Umbilical cord (tissue), 2 donors: ENCODE measurements around the gene ACTL8. TPM values are rescaled to one million over a fixed set of nuclear protein-coding genes. Genes with fewer than 3 reads are reported as not detected.
A peak's percentile ranks its signal among the peaks of the same experiment; 100 is the strongest.

ENCODE experiments used
- DNase-seq: peaks from one replicate; pipeline ENCODE4 v3.0.0-alpha.2; 2015; ENCODE audit warnings: low spot score
- total RNA-seq: library from RNA; depleted of rRNA; stranded (reverse); fragments of >200 nt; gene quantifications from one replicate; pipeline ENCODE4 v1.2.3, GENCODE V29; 2014; ENCODE audit warnings: low replicate concordance; ENCODE audit not compliant: insufficient read depth

Gene ACTL8, protein sequence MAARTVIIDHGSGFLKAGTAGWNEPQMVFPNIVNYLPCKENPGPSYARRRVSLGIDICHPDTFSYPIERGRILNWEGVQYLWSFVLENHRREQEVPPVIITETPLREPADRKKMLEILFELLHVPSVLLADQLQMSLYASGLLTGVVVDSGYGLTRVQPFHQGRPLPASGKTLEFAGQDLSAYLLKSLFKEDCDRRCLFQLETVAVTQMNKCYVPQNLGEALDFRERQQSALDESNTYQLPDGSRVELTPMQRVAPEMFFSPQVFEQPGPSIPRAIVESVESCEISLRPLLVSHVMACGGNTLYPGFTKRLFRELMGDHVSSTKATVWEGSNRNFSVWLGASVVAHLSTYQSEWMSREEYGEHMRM
- total RNA-seq: 1.2 TPM

DNA sequence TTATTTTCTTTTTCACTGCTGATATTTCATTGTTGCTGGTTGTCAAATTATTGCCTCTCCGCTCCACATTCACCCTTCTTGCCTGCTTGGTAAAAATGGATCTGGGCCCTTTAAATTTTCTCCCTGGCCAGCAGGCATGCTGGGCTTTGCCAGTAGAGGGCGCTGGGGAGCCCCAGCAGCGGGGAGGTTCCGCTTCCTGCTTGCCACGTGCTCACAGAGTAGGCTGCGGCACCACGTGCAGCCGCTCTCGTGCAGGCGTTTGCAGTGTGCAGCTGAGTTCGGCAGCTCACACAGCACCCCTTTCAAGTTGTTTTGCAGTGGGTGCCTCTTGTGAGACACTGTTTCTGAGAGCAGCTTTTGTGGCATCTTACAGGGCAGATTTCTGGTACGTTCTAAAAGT is at the start of gene ACTL8:
TSS of gene ACTL8 (plus strand) at position 214 of the 400 bp plus-strand sequence. CDS start 67,676 bp downstream, outside the sequence.
- no peak for DNase-seq

DNA sequence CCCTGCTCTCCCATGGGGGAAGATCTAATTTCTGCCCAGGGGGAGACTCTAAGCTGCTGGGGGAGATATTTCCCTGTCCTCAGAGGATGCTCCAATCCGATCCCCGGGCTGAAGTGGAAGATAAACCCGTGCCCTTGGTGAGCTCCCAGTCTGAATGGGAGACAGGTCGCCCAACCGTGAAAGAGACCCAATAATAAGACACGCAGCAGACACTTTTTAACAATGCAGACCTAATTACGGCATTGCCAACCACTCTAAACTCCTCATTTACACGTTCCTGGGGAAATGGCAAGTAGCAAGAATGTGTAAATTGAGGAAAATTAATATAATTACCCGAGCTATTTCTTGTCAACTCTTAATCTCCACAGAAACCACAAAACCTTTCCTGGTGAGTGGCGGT is 48.7 kb upstream of the ACTL8 start:
- DNase-seq: no peak

DNA sequence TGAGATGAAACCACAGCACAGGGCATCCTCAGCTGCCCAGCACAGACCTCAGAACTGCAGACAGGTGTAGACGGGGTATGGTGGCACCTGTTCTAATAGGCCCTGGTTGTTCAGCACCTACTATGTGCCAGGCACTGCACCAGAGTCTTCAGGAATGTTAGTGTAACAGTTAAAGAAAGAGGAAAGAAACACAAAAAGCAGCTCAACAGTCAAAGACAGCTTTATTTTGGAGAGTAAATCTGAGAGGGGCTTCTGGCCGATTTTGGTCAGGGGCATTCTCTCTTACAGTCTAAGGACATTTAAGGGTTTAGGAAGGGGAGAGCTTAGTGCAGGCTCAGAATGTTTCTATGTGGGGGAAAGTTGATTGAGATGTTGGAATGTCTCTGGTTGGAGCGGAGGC is 45.2 kb upstream of the ACTL8 start:
- no peak for DNase-seq

DNA sequence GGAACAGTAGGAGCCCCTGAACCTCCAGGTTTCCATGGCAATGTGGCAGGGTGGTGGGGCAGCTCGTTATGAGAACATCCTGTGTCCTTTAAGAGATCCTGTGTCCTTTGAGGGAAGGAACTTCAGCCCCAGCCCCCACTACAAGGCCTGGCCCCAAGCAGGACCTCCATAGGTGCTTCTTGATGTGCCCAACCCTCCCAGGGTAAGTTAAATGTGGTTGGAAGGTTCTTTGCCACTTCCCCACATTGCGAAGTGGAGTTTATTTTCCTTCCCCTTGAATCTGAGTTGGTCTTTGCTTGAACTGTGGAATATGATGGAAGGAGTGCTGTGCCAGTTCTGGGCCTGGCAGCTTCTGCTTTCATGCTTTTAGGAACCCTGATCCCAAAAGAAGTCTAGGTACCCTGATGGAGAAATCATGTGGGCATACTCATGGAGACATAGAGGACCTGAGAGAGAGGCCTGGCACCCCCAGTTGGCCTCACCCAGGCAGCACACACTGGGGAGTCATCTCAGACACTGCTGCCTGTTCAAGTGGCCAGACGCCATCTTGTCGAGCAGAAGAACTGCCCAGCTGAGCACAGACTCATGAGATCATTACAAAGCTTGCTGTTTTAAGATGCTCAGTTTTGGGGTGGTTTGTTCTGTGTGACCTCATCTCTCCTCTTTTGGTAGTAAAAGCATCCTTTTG is 44.1 kb upstream of the ACTL8 start:
- DNase-seq: no peak

DNA sequence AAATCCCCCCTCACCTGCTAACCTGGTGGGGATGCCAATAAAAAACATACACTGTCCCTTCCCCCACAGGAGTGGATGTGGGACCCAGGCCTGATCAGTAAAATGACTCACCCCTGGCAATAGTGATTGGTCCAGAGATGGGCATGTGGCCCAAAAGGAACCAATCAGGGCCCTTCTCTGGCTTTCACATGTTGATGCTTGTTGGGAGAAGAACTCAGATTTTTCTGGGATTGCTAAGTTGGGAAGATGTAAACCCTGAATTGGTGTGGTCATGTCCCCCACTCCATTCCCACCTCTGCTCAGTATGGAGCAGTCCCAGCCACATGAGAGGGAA is 43.6 kb upstream of the ACTL8 start:
- no peak for DNase-seq

DNA sequence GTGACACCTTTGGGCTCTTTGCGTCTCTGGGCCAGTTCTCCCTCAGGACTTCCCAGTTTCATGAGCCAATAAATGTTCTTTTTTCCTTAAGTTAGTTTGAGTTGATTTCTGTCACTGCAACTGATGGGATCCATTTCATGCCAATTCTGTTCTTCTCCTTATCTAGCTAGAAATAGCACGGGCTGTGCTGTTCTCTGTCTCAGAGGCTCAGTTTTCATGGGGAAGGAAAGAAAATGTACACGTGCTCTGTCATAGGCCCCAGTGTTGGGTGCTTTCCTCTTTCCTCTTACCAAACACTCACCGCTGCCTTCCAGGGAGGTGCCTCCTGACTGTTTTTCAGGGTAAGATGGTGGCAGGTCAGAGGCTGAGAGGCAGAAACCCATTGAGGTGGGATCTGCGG is 43.2 kb upstream of the ACTL8 start:
- DNase-seq: no peak

DNA sequence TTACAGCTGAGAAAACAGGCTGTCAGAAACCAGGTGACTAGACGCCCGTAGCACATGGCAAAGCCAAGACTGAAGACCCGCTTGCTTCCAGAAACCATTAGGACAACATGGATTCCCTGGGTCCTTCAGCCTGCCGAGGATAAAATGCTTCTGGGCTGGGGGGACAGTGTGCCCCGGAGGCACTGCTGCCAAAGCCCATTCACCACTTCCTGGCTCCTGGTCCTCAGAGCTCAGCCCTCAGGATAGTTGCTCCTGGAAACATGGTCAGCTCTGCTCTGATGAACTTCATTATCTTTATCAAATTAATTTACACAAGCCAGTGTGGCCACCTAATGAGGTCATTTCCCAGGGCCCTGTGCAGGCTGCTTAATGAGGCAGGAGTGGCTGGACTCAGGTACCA is 41.1 kb upstream of the ACTL8 start:
- DNase-seq: no peak

DNA sequence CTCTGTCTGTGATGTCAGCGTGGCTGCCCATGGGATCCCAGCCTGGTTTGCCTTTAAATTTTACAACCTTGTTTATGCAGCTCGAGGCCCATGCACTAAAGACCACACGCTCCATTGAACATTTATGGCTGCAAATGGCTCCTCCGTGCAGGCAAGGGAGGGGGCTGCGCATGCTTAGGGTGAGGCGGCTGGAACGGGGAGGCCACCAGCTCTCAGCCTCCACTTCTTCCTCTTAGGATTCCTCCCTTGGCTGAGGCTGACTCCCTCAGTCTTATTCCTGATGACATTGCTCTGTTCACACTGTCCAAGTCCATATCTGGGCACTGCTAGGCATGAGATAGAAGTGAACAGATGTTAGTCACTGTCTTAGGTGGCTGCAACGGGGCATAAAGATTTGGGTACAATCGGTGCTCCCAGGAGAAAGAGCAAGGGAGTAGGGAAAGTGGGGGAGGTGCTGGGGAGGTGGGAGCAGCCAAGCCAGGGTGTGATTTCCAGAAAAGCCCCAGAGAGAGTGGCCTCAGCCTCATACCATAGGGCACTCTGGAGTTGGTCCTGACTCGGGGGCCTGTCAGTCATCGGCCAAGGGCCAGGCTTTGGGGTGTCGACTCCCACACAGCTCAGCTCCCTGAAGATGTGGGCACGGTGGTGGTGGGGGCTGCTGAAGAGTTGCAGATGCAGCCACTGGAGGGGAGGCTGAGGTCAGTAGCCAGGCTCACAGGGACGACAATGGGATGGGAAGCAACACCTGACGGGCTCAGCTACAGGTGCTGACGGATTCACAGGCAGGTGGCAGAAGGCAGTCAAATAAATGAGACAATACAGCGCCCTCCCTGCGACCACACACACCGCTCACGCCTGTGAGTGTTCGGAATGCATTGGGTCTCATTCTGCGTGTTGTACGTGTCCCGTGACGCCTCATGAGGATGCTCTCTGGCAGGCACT is 37.3 kb upstream of the ACTL8 start:
- DNase-seq: peak; percentile 12

DNA sequence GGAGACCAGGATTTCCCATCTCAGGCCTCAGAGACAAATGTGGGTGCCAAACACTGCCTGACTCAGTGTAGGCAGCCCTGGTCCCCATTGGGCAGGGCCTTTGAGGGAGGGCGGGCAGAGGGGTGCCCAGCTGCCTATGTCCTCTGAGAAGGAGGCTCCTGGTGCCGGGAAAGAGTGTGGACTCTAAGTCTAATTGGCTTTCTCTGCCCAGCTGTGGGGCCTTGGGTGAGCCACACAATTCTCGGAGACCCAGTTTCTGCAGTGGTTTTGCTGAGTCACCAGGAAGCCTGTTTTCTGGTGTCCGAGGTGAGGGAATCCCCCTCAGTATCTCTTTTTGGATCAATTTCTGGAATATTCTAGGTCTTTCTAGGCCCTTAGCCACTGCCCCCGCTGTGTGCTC is 35.3 kb upstream of the ACTL8 start:
- no peak for DNase-seq

DNA sequence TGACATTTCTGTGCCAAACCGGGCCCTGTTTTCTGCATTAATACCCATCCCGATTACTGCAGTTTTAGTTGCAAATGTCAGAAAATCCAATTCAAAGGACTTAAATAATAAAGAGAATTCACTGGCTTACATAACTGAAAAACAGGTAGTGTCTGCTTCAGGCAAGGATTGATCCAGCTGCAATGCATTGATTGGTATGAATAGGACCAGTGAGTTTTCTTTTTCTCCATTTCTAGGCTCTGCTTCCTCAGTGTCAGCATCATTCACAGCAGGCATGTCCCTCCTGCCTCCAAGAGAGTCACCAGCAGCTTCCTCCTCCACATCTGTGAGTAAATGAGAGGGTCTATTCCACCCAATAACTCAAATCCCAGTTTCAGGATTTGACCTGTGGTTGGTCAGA is 33.7 kb upstream of the ACTL8 start:
- no peak for DNase-seq

DNA sequence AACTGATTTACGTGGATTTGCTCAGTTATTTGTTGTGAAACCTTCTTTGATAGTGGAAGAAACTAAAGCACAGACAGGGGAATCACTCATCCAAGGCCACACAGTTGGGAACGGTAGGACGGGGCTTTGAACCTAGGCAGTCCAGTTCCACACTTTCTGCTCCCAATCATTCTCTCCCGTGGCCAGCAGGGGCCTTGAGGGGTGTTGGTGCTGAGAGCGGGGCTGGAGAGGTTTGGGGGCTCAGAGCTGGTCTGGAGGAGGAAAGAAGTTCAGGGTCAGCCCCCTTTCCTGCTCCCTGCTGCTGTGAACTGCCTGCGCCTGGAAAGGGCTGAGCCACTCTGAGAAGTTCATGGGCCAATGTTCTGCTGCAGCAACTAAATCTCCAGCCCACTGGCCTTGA is 31.4 kb upstream of the ACTL8 start:
- DNase-seq: no peak

DNA sequence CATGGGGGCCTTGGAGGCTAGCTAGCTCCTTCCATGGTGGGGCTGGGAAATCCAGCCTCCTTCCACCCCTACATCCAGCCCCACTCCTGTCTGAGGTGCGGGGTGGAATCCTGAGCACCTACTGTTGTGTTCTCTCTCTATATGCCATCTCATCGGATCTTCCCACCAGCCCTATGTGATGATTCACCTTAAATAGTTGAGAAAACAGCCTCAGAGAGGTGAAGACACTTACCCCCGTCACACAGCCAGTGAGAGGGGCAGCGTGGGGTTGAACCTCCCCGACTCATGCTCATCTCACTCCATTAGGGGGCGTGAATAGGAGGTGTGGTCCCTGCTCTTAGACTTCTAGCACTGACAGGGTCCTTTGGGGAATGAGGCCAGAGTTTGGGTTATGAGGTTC is 31.0 kb upstream of the ACTL8 start:
- DNase-seq: no peak

DNA sequence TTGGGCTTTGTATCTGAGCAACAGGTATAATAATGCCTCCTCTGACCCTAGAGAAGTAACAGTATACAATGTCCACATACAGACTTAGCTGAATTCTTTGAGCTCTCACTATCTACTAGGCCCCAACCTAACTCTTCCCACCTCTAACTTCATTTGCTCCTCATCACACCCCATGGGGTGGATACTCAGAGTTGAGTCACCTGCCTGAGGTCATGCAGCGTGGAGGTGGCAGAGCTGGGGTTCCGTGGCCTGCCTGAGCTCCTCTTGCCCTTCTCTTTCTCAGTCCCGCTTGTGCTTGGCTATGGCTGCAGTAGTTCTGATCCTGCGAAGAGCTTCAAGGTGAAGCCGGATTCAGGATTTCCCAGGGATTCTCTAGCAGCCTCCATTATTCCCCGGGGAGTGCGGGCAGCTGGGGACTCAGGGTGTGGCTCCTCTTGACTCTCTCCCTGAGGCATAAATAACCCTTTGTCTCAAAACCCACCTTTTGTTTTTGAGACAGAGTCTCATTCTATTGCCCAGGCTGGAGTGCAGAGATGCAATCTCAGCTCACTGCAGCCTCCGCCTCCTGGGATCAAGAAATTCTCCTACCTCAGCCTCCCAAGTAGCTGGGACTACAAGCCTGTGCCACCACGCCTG is 29.9 kb upstream of the ACTL8 start:
- no peak for DNase-seq

DNA sequence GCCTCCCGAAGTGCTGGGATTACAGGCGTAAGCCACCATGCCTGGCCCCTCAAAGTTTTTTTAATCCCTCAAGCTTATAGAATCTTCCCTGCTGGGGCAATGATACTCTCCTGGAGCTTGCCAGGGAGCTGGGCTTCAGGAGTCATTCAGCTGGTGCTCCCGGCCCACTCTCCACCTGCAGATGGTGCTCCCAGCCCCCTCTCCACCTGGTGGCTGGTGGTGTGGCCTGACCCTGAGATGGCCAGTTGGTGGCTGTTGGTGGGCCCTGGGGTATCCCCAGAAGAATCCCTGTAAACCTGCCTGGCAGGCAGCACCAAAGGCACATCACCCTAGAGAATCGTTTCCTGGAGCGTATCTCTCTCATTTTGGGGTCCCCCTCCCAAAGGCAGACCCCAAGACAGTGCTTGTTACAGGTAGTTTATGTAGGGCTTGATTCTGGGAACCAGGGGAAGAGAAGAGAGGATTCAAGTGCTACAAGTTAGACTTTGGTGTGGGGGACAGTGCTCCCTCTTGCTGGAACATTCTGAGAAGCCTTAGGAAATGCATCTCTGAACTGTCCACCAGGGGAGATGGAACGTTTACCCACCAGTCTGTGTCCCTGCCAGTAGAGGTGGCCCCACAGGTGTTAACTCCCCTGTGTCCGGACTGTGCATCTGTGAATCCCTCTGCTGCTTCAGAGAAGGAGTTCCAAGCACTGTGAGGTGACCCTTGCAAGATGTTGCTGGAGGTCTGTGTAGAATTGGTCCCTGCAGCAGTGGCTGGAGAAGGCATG is 29.1 kb upstream of the ACTL8 start:
- DNase-seq: no peak

DNA sequence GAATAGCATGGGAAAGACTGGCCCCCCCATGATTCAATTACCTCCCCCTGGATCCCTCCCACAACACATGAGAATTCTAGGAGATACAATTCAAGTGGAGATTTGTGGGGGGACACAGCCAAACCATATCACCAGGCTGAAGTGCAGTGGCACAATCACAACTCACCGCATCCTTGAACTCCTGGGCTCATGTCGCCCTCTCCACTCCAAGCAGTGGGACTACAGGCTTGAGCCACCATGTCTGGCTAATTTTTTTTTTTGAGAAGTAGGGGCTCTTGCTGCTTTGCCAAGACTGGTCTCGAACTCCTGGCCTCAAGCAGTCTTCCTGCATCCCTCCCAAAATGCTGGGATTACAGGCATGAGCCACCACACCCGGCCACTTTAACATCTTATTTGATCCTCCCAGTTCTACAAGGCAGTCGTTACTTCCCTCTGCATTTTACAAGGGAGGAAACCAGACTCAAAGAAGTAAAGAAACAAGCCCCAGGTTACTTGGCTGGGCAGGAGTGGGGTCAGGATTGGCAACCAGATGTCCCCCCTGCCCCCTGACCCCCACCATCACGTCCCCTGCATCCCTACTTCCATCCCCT is 26.9 kb upstream of the ACTL8 start:
- DNase-seq: no peak

DNA sequence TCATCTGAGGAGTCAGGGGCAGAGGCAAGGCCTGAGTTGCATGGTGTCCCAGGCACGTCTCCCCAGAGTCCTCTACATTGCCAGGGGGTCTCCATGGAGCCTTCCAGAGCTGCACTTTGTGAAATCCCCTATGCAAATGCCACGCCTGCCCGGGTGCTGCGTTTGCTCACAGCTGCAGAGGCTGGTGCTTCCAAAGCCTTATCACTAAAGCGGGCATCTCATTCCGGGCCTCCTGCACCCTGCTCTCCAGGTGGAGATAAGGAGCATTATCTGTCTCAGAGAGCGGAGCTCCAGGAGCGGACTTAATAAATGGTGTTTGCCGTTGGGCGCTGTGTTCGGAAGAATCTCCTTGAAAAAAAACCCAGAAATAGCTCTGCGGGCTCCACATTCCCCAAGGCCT is 25.9 kb upstream of the ACTL8 start:
- no peak for DNase-seq

DNA sequence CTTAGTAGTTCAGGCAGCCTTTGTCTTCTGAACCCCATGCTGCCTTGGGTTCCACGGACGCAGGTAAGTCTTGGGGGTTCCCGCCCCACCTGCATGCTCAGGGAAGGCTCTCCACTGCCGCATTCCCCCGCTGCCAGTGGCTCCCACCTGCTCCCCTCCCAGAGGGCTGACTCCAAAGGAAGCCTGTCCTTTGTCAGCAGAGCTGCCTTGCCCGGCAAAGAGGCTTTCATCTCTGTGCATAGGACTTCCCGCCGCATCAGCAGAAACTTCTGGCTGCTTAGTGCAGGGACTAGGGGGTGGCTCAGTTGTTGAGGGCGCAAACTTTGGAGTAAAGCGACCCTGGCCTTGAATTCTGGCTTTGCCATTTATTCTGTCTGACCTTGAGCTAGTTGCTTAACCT is 25.2 kb upstream of the ACTL8 start:
- no peak for DNase-seq

DNA sequence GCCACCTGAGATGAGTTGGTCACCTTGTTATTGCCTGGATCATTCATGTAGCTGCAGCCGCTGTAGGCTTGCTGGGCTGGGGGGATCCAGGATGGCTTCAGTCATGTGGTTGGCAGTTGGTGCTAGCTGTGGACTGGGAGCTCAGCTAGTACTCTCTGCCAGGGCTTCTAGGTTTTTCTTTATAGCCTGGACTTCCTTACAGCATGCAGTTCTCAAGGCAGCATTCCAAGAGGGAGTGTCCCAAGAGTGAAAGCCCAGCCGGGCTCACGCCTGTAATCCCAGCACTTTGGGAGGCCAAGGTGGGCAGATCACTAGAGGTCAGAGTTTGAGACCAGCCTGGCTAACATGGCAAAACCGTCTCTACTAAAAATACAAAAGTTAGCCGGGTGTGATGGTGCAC is 23.7 kb upstream of the ACTL8 start:
- peak; percentile 7 for DNase-seq

DNA sequence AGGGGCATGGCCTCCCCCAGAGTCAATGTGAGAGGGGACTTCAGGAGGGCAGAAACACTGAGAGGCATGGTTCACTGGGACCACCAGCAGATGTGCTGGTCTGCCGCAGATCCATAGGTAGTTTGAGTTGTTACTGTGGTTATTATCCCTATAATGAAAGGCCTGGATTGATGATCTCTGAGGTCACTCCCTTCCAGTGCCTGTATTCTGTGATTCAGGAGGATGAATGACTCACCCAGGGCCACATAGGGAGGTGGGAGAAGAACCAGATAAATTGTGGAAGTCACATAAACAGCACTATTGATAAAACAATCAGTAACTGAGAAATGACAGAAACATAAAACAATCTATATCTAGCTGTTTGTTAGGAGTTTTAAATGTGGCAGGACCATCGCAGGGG is 22.7 kb upstream of the ACTL8 start:
- no peak for DNase-seq

DNA sequence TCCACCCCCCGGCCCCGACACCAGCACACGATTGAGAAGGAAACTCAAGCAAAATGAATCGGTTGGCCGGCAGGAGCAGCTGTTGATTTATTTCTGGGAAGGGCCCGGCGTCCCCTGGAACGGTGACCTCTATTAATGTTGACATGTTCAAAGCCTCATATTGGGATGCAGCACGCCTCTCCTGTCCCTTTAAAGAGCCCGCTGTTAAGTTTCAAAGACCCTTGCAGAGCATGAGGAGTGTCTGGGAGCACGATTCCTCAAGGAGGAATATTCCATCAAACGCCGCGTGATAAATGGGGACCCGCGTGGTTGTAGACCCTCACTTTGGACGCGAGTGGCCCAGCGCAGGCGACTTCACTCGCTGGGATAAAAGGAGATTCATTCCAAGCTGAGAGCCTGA is 21.5 kb upstream of the ACTL8 start:
- DNase-seq: no peak

DNA sequence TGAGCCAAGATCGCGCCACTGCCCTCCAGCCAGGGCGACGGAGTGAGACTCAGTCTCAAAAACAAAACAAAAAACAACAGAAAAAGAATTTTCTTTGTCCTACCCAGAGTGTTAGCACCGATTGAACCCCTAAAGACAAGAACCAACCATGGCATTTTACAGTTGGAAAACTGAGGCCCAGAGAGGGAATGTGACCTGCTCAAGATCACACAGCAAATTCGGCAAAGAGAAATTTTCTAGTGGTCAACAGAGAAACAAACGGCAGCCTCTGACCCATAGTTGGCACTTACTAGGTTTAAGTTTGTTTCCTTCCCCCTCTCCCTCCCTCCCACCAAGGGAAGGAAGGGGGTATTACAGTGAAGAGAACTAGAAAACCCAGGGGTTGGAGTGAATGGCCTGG is 20.5 kb upstream of the ACTL8 start:
- no peak for DNase-seq
